HepG2 (cell line): ENCODE measurements around the gene INF2. TPM values are rescaled to one million over a fixed set of nuclear protein-coding genes. Genes with fewer than 3 reads are reported as not detected.

Experiments used
- ARHGAP35 ChIP-seq: sonication (generic); formaldehyde crosslinking; IDR thresholded peaks from 2 replicates; pipeline ENCODE4 v1.9.0; 2022; ENCODE audit warnings: mild to moderate bottlenecking, inconsistent platforms, moderate library complexity, missing genetic modification reagents, borderline replicate concordance
- FOXJ3 ChIP-seq: sonication (generic); formaldehyde crosslinking; IDR thresholded peaks from 2 replicates; pipeline ENCODE4 v1.4.0; 2020; ENCODE audit warnings: missing genetic modification reagents, mild to moderate bottlenecking, borderline replicate concordance
- FOXP1 ChIP-seq, 2 experiments: fragments of 450-650 bp in 1 of 2; IDR thresholded peaks; 2 replicates each; pipeline ENCODE4 v1.6.1; 2017 to 2018; ENCODE audit warnings: antibody characterized with exemption in 1 of 2
- GPBP1L1 ChIP-seq: sonication (generic); formaldehyde crosslinking; IDR thresholded peaks from 2 replicates; pipeline ENCODE4 v1.5.0; 2020; ENCODE audit warnings: mild to moderate bottlenecking, missing genetic modification reagents
- HNRNPUL1 ChIP-seq: fragments of 200-400 bp; formaldehyde crosslinking; IDR thresholded peaks from 2 replicates; pipeline ENCODE4 v1.6.1; 2017; ENCODE audit warnings: low read depth, mild to moderate bottlenecking, low read length, moderate library complexity
- MAFF ChIP-seq: IDR thresholded peaks from 2 replicates; pipeline ENCODE4 v1.6.1; 2011; ENCODE audit warnings: low read depth, low read length, improper control_type of control experiment
- NFATC3 ChIP-seq: sonication (generic); formaldehyde crosslinking; IDR thresholded peaks from 2 replicates; pipeline ENCODE4 v1.5.1; 2020; ENCODE audit warnings: mild to moderate bottlenecking, missing genetic modification reagents
- RELA ChIP-seq: sonication (generic); formaldehyde crosslinking; IDR thresholded peaks from 2 replicates; pipeline ENCODE4 v1.4.0; 2020; ENCODE audit warnings: missing genetic modification reagents
- RFX5 ChIP-seq: IDR thresholded peaks from 2 replicates; pipeline ENCODE4 v1.6.1; 2011; ENCODE audit warnings: low read depth, low read length, improper control_type of control experiment
- TIGD3 ChIP-seq: sonication (generic); formaldehyde crosslinking; IDR thresholded peaks from 2 replicates; pipeline ENCODE4 v1.5.1; 2020; ENCODE audit warnings: mild to moderate bottlenecking, missing genetic modification reagents, borderline replicate concordance
- ZBTB10 ChIP-seq: sonication (generic); formaldehyde crosslinking; IDR thresholded peaks from 2 replicates; pipeline ENCODE4 v1.4.0; 2020; ENCODE audit warnings: missing genetic modification reagents, borderline replicate concordance
- ZNF143 ChIP-seq: sonication (generic); formaldehyde crosslinking; IDR thresholded peaks from 2 replicates; pipeline ENCODE4 v1.4.0; 2020; ENCODE audit warnings: missing genetic modification reagents
- ZNF224 ChIP-seq: sonication (generic); formaldehyde crosslinking; IDR thresholded peaks from 2 replicates; pipeline ENCODE4 v1.5.0; 2020; ENCODE audit warnings: mild to moderate bottlenecking, missing genetic modification reagents
- ZNF263 ChIP-seq: sonication (generic); formaldehyde crosslinking; IDR thresholded peaks from 2 replicates; pipeline ENCODE4 v1.4.0; 2020; ENCODE audit warnings: missing genetic modification reagents
- ZNF282 ChIP-seq: fragments of 450-650 bp; IDR thresholded peaks from 2 replicates; pipeline ENCODE4 v1.6.1; 2018; ENCODE audit not compliant: partially characterized antibody
- ZNF335 ChIP-seq: sonication (generic); formaldehyde crosslinking; IDR thresholded peaks from 2 replicates; pipeline ENCODE4 v1.4.0; 2020; ENCODE audit warnings: missing genetic modification reagents
- ZNF512 ChIP-seq: sonication (generic); formaldehyde crosslinking; IDR thresholded peaks from 2 replicates; pipeline ENCODE4 v1.4.0; 2020; ENCODE audit warnings: mild to moderate bottlenecking, missing genetic modification reagents
- ZNF709 ChIP-seq: sonication (generic); formaldehyde crosslinking; IDR thresholded peaks from 2 replicates; pipeline ENCODE4 v1.5.0; 2020; ENCODE audit warnings: mild to moderate bottlenecking, missing genetic modification reagents
- ZNF784 ChIP-seq: sonication (generic); formaldehyde crosslinking; IDR thresholded peaks from 2 replicates; pipeline ENCODE4 v1.5.1; 2020; ENCODE audit warnings: missing genetic modification reagents, mild to moderate bottlenecking, borderline replicate concordance
- polyA plus RNA-seq, 8 experiments: library from polyadenylated mRNA; depleted of rRNA in 3 of 8; stranded (reverse) in 7 of 8; unstranded in 1 of 8; fragments of >200 nt; fragmentation: Illumina TruSeq in 4 of 8; extraction: Trizol in 4 of 8; gene quantifications; 2 replicates each; pipeline versions ENCODE4 v1.2.1 to v1.2.3, GENCODE V29; 2011 to 2016; ENCODE audit warnings: low read depth in 4 of 8, missing spikeins in 1 of 8, mixed read lengths in 1 of 8; ENCODE audit not compliant: insufficient read depth in 1 of 8
- total RNA-seq, 5 experiments: library from RNA; depleted of rRNA; stranded (reverse); fragments of >200 nt; fragmentation: Illumina TruSeq; extraction: Trizol; gene quantifications; 2 replicates each; pipeline ENCODE4 v1.2.3, GENCODE V29; 2016; ENCODE audit warnings: low read depth in 1 of 5
- TF ChIP-seq, protein P1 (sequence below): sonication (generic); formaldehyde crosslinking; IDR thresholded peaks from 2 replicates; pipeline ENCODE4 v1.9.0; 2021; ENCODE audit warnings: missing genetic modification reagents, mild to moderate bottlenecking, borderline replicate concordance

INF2 gene
- total and polyA plus RNA-seq, 2 of the 13 experiments (the other 11 are each of a cell fraction or from before 2014, with no cell fraction given): 16.4 to 26.4 TPM

- TF ChIP-seq, protein P1, sequence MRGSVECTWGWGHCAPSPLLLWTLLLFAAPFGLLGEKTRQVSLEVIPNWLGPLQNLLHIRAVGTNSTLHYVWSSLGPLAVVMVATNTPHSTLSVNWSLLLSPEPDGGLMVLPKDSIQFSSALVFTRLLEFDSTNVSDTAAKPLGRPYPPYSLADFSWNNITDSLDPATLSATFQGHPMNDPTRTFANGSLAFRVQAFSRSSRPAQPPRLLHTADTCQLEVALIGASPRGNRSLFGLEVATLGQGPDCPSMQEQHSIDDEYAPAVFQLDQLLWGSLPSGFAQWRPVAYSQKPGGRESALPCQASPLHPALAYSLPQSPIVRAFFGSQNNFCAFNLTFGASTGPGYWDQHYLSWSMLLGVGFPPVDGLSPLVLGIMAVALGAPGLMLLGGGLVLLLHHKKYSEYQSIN (CRISPR knock-in tag): no peak
- TF ChIP-seq MAFF (no peak), ZBTB10 (CRISPR knock-in tag) (no peak), ZNF282 (no peak), ZNF224 (CRISPR knock-in tag) (peak; percentile 81; the same call in 1 of the 2 replicates), ZNF709 (CRISPR knock-in tag) (peak; percentile 59; the same call in 1 of the 2 replicates), GPBP1L1 (CRISPR knock-in tag) (no peak), ARHGAP35 (CRISPR knock-in tag) (no peak; the same call in 1 of the 2 replicates), NFATC3 (no peak), RELA (no peak), ZNF512 (CRISPR knock-in tag) (no peak), ZNF263 (CRISPR knock-in tag) (peak; percentile 66), ZNF784 (no peak), RFX5 (no peak), FOXP1 (IDR thresholded peaks at IDR 0.05) (no peak), FOXP1 (CRISPR knock-in tag; IDR thresholded peaks at IDR 0.05) (no peak), ZNF143 (CRISPR knock-in tag) (0 out of 2 replicates have a peak, but pooled peaks have one; percentile 12), FOXJ3 (CRISPR knock-in tag) (peak; percentile 49; the same call in 1 of the 2 replicates), ZNF335 (CRISPR knock-in tag) (peak; percentile 56), HNRNPUL1 (no peak), TIGD3 (no peak)
Observed at GRCh38 chr14:104665657-104666522, 23.5 kb upstream of the INF2 start (continued).
